SK-N-SH (cell line): ENCODE measurements around the gene RIPOR2. TPM values are rescaled to one million over a fixed set of nuclear protein-coding genes. Genes with fewer than 3 reads are reported as not detected.

Experiments
- CTCF ChIA-PET: fragments of 300-600, 350-600 bp; formaldehyde crosslinking; extraction: SDS; loops from one replicate; lab custom pipeline; 2021; lab: Yijun Ruan, JAX
- POLR2A ChIA-PET: fragments of 350-600 bp; sonication (Branson Sonifier 250); formaldehyde crosslinking; extraction: SDS; loops from one replicate; lab custom pipeline; 2020; ENCODE audit warnings: antibody characterized with exemption, inconsistent platforms; lab: Yijun Ruan, JAX
- DNase-seq: peaks from one replicate; pipeline ENCODE4 v3.0.0; 2012
- H2AFZ ChIP-seq: fragments of 200-600 bp; sonication (generic); 2 replicates; pipeline ENCODE4 v1.8.1; 2016; ENCODE audit warnings: antibody characterized with exemption, mild to moderate bottlenecking, low read depth
- H3F3A ChIP-seq: fragments of 200-600 bp; sonication (generic); replicated peaks from 2 replicates; pipeline ENCODE3; 2016; ENCODE audit warnings: antibody characterized with exemption, mild to moderate bottlenecking; ENCODE audit not compliant: insufficient read depth
- H3K27ac ChIP-seq, 2 experiments: fragments of 200-500 bp in 1 of 2; fragments of 200-600 bp in 1 of 2; sonication (Bioruptor generic) in 1 of 2; sonication (generic), shearing (Covaris generic) in 1 of 2; 2 replicates each; pipeline versions ENCODE4 v1.5.1 to v1.6.1; 2014 to 2016; ENCODE audit warnings: low read depth in 2 of 2, inconsistent platforms in 1 of 2, low read length in 1 of 2, mild to moderate bottlenecking in 1 of 2, mixed read lengths in 1 of 2
- H3K27me3 ChIP-seq: fragments of 200-600 bp; sonication (generic), shearing (Covaris generic); 2 replicates; pipeline ENCODE4 v1.6.1; 2016; ENCODE audit warnings: mixed run types; ENCODE audit not compliant: insufficient read depth
- H3K36me3 ChIP-seq, 2 experiments: fragments of 200-500 bp in 1 of 2; fragments of 200-600 bp in 1 of 2; sonication (Bioruptor generic) in 1 of 2; sonication (generic) in 1 of 2; replicated peaks in 1 of 2; 2 replicates each; pipeline versions ENCODE3 to v1.5.1; 2014 to 2016; ENCODE audit warnings: low read length in 1 of 2, mild to moderate bottlenecking in 1 of 2; ENCODE audit not compliant: insufficient read depth in 2 of 2, control insufficient read depth in 1 of 2
- H3K4me1 ChIP-seq, 2 experiments: fragments of 200-500 bp in 1 of 2; fragments of 200-600 bp in 1 of 2; sonication (Bioruptor generic) in 1 of 2; sonication (generic), shearing (Covaris generic) in 1 of 2; 2 replicates each; pipeline versions ENCODE4 v1.5.1 to v1.6.1; 2014 to 2016; ENCODE audit warnings: low read depth in 1 of 2, low read length in 1 of 2, mixed run types in 1 of 2; ENCODE audit not compliant: insufficient read depth in 2 of 2, control insufficient read depth in 1 of 2
- H3K4me2 ChIP-seq: fragments of 200-600 bp; sonication (generic), shearing (Covaris generic); 2 replicates; pipeline ENCODE4 v1.6.1; 2017; ENCODE audit warnings: mixed run types
- H3K4me3 ChIP-seq, 2 experiments: fragments of 200-500 bp in 1 of 2; fragments of 200-600 bp in 1 of 2; sonication (Bioruptor generic) in 1 of 2; sonication (generic), shearing (Covaris generic) in 1 of 2; 2 replicates each; pipeline versions ENCODE4 v1.5.1 to v1.8.1; 2014 to 2016; ENCODE audit warnings: low read depth in 2 of 2, inconsistent platforms in 1 of 2, low read length in 1 of 2, mild to moderate bottlenecking in 1 of 2, mixed read lengths in 1 of 2, moderate library complexity in 1 of 2
- H3K79me2 ChIP-seq: fragments of 200-600 bp; sonication (generic); 2 replicates; pipeline ENCODE4 v1.8.1; 2017; ENCODE audit warnings: mild to moderate bottlenecking; ENCODE audit not compliant: insufficient read depth
- H3K9ac ChIP-seq: fragments of 200-600 bp; sonication (generic); 2 replicates; pipeline ENCODE4 v1.6.1; 2017; ENCODE audit warnings: mixed run types
- H3K9me2 ChIP-seq: fragments of 200-600 bp; sonication (generic); 2 replicates; pipeline ENCODE4 v1.6.1; 2017; ENCODE audit warnings: mixed run types
- H3K9me3 ChIP-seq: fragments of 200-600 bp; sonication (generic); 2 replicates; pipeline ENCODE4 v1.6.1; 2017; ENCODE audit warnings: mixed run types, mild to moderate bottlenecking, moderate library complexity
- H4K20me1 ChIP-seq: fragments of 200-600 bp; sonication (generic); 2 replicates; pipeline ENCODE4 v1.6.1; 2017; ENCODE audit warnings: mild to moderate bottlenecking, mixed run types; ENCODE audit not compliant: insufficient read depth
- ELF1 ChIP-seq: IDR thresholded peaks from 2 replicates; pipeline ENCODE4 v1.4.0; 2012
- MAX ChIP-seq: IDR thresholded peaks from 2 replicates; pipeline ENCODE4 v1.4.0; 2012; ENCODE audit warnings: low read depth
- MXI1 ChIP-seq: IDR thresholded peaks from 2 replicates; pipeline ENCODE4 v1.6.1; 2012; ENCODE audit warnings: mild to moderate bottlenecking, low read depth, low read length, improper control_type of control experiment
- NRF1 ChIP-seq: IDR thresholded peaks from 2 replicates; pipeline ENCODE4 v1.6.1; 2012; ENCODE audit warnings: low read depth, mild to moderate bottlenecking, low read length
- PBX3 ChIP-seq: IDR thresholded peaks from 2 replicates; pipeline ENCODE4; 2012
- POLR2AphosphoS5 ChIP-seq: IDR thresholded peaks from 2 replicates; pipeline ENCODE4 v1.6.1; 2012; ENCODE audit warnings: low read depth, low read length
- RAD21 ChIP-seq: IDR thresholded peaks from 2 replicates; pipeline ENCODE4 v1.6.1; 2012; ENCODE audit warnings: mild to moderate bottlenecking, low read length
- SIN3A ChIP-seq: IDR thresholded peaks from 2 replicates; pipeline ENCODE4 v1.6.1; 2012; ENCODE audit warnings: low read depth, mild to moderate bottlenecking, low read length, moderate library complexity, borderline replicate concordance
- TAF1 ChIP-seq: IDR thresholded peaks from 2 replicates; pipeline ENCODE4 v1.6.1; 2012; ENCODE audit warnings: low read depth, mild to moderate bottlenecking, low read length, moderate library complexity, borderline replicate concordance
- USF1 ChIP-seq: IDR thresholded peaks from 2 replicates; pipeline ENCODE4 v1.4.0; 2012; ENCODE audit warnings: low read depth, borderline replicate concordance
- USF2 ChIP-seq: fragments of 150-350 bp; IDR thresholded peaks from 2 replicates; pipeline ENCODE4 v1.6.1; 2017; ENCODE audit warnings: antibody characterized with exemption, low read length, low read depth, borderline replicate concordance
- WGBS: methylation state at CpG from one replicate; pipeline ENCODE4 v1.1.6; 2017; ENCODE audit warnings: low lambda C conversion rate; 5-methylcytosine and 5-hydroxymethylcytosine counted together
- polyA plus RNA-seq, 3 experiments: library from polyadenylated mRNA; depleted of rRNA; stranded (reverse); fragments of >200 nt; gene quantifications; 2 replicates each; pipeline ENCODE4 v1.2.3, GENCODE V29; 2012
- TF ChIP-seq, protein P1 (sequence below): fragments of 150-350 bp; IDR thresholded peaks from 2 replicates; pipeline ENCODE4 v1.6.1; 2016; ENCODE audit warnings: mild to moderate bottlenecking, low read depth, low read length

Gene RIPOR2
- polyA plus RNA-seq, 1 of the 3 experiments (the other 2 are of a cell fraction): 0.05 TPM

DNA sequence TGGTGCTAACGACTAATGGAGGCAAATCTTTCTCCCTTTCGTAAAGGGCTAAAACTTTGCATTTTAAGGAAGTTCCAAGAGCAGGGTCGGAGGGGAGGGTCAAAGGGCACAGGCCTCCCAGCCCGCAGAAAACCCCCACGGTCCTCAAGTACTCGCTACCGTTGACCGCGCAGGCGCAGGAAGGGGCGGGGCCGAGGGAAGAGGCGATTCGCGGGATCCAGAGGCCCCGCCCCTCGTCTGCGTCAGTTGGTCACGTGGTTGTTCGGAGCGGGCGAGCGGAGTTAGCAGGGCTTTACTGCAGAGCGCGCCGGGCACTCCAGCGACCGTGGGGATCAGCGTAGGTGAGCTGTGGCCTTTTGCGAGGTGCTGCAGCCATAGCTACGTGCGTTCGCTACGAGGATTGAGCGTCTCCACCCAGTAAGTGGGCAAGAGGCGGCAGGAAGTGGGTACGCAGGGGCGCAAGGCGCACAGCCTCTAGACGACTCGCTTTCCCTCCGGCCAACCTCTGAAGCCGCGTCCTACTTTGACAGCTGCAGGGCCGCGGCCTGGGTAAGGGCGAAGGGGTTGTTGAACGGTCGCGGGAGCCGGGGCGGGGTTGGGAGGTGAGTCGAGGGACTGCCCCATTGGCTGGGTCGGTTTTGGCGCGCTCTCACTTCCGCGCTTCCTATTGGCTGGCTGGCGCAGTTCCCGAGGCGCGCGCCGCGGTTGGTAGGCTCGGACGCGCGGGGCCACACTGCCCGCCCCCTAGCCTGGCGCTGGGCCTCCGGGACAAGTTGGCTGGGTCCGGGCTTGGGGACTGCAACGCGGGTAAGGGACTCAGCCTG lies 160.9 kb downstream of the RIPOR2 start, which contains the start of gene GMNN:
TSS of gene GMNN (plus strand) at position 242 of the 824 bp plus-strand sequence. CDS start 2,310 bp downstream, outside the sequence.
- DNase-seq: peak; percentile 96
- ChIA-PET POLR2A (interaction anchor here (2.4 kb wide), 1 partner anchor 53 kb away, joined by 9 read pairs; no protein-coding TSS in a partner anchor), CTCF (interaction anchor here (0.8 to 0.9 kb wide), 2 partner anchors 56 to 194 kb away, joined by 3 read pairs; partner anchors contain the start of gene C6orf62)
- Histone ChIP-seq H3K4me1 (peaks cover 11 to 13% of the 10 kb centered on the region in 2 experiments; a peak in 3 of 4 replicates), H3K27ac (peak within 1 kb of the TSS; percentile 93 to 95), H3K9me3 (no peaks in the 10 kb centered on the region), H4K20me1 (peaks cover 12% of the 10 kb centered on the region; the same call in 1 of the 2 replicates), H3K36me3 (peaks cover 7 to 10% of the 10 kb centered on the region in 2 experiments), H3F3A (peaks cover 9% of the 10 kb centered on the region), H3K27me3 (no peaks in the 10 kb centered on the region), H3K9me2 (no peaks in the 10 kb centered on the region), H3K4me3 (peak within 1 kb of the TSS; percentile 88 to 99), H3K9ac (peak within 1 kb of the TSS; percentile 90), H3K4me2 (peak within 1 kb of the TSS; percentile 83), H3K79me2 (peaks cover 47% of the 10 kb centered on the region), H2AFZ (peak within 1 kb of the TSS; percentile 92)
- WGBS: under 1% methylated on average over 25 of the region's 75 CpGs
- TF ChIP-seq RAD21 (no peak), TAF1 (peak; percentile 81; the same call in 1 of the 2 replicates), ELF1 (no peak), USF1 (peak; percentile 93), POLR2AphosphoS5 (peak; percentile 85), USF2 (peak; percentile 59), MAX (peak; percentile 81), PBX3 (no peak), SIN3A (peak; percentile 88; the same call in 1 of the 2 replicates), NRF1 (peak; percentile 80), MXI1 (peak; percentile 86)
- TF ChIP-seq, protein P1, sequence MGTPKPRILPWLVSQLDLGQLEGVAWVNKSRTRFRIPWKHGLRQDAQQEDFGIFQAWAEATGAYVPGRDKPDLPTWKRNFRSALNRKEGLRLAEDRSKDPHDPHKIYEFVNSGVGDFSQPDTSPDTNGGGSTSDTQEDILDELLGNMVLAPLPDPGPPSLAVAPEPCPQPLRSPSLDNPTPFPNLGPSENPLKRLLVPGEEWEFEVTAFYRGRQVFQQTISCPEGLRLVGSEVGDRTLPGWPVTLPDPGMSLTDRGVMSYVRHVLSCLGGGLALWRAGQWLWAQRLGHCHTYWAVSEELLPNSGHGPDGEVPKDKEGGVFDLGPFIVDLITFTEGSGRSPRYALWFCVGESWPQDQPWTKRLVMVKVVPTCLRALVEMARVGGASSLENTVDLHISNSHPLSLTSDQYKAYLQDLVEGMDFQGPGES: peak; percentile 22; the same call in 1 of the 2 replicates
